ENCODE data around the gene MRM3. TPM values are rescaled to one million over a fixed set of nuclear protein-coding genes. Genes with fewer than 3 reads are reported as not detected.

MRM3 gene
- total RNA-seq, 4 donors from 2014 or later = 14.6 to 22.9 (median 16.9) TPM

DNA sequence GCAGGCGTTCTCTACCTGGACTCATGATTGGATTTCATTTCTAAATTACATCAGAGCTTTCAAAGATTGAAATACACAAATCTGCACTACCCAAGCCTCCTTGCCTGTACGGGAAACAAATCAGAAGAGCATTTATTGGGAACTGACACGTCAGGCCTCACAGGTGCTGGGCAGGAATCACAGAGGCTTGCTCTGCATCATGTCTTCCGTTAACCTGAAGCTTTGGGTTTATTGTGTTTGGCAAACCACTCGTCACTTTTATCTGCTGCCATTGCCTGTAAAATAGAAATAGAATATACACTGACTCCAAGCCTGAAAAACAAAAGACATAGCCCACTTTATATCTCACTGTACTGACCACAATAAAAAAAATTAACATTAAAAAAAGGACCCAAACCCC is 22.2 kb upstream of the MRM3 start:
- WGBS, 2 donors = 94% methylated on average over 5 of the region's 5 CpGs
- Histone ChIP-seq H3K27me3 (no peaks in the 10 kb centered on the region), H3K4me3 (replicated peaks in 1 of 3) (no peak overlapping the region), H3K9me3 (no peaks in the 10 kb centered on the region), H3K36me3 (peaks cover 7 to 10% of the 10 kb centered on the region in 2 donors), H3K4me1 (no peaks in the 10 kb centered on the region), H3K27ac (no peak overlapping the region)
- TF ChIP-seq POLR2A (IDR thresholded peaks at IDR 0.05) = no peak
- TF ChIP-seq, protein P1, sequence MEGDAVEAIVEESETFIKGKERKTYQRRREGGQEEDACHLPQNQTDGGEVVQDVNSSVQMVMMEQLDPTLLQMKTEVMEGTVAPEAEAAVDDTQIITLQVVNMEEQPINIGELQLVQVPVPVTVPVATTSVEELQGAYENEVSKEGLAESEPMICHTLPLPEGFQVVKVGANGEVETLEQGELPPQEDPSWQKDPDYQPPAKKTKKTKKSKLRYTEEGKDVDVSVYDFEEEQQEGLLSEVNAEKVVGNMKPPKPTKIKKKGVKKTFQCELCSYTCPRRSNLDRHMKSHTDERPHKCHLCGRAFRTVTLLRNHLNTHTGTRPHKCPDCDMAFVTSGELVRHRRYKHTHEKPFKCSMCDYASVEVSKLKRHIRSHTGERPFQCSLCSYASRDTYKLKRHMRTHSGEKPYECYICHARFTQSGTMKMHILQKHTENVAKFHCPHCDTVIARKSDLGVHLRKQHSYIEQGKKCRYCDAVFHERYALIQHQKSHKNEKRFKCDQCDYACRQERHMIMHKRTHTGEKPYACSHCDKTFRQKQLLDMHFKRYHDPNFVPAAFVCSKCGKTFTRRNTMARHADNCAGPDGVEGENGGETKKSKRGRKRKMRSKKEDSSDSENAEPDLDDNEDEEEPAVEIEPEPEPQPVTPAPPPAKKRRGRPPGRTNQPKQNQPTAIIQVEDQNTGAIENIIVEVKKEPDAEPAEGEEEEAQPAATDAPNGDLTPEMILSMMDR (IDR thresholded peaks at IDR 0.05) = no peak
- no peak for DNase-seq
- intact Hi-C loops (cut with DNase I) = no loop called here

DNA sequence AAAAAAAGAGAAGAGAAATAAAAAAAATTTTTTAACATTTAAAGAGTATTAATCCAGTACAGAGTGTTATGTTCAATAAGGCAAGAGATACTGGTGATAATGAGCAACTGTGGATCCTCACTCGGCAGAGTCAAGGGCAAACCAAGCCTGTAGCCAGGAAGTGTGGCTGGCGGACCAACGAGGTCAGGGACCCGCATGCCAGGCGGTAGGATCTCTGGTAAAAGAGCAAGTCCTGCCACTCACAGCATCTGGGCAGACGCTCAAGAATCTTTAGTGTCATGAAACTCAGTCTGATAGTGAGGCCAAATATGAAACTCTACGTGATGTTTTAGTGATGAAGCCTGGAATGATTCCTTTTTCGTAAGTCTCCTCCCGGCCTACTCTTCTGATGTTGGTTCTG is 21.8 kb upstream of the MRM3 start:
- intact Hi-C loops (cut with DNase I) = no loop called here
- H3K27me3 ChIP-seq = no peaks in the 10 kb centered on the region
- H3K9me3 ChIP-seq = no peaks in the 10 kb centered on the region
- no peak for DNase-seq
- H3K4me1 ChIP-seq = no peaks in the 10 kb centered on the region
- 87 to 92% methylated on average over 9 of the region's 9 CpGs for WGBS, 2 donors
- no peak overlapping the region for H3K4me3 ChIP-seq (replicated peaks in 1 of 3)
- TF ChIP-seq, protein P1 (IDR thresholded peaks at IDR 0.05) = no peak
- TF ChIP-seq POLR2A (IDR thresholded peaks at IDR 0.05) = no peak
- peaks cover 7 to 14% of the 10 kb centered on the region in 2 donors for H3K36me3 ChIP-seq
- no peak overlapping the region for H3K27ac ChIP-seq

DNA sequence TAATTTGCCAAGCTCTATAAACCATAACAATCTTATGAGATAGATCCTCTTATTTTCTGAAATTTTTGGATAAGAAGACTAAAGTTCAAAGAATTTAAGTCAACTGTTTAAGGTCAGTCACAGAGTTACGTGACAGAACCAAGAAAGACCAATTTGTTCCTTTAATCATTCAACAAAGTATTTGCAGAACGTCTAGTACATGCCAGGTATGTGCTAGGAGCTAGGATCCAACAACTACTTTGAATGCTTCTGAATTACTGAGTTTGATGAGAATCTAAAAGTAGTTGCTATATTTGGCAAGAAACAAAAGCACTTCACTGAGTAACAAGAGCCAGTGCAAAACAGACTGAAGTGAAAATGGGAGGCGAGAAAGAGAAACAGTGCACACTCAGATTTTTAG is 15.1 kb upstream of the MRM3 start:
- no peak for DNase-seq
- intact Hi-C loops (cut with DNase I) = no loop called here
- Histone ChIP-seq H3K4me1 (no peaks in the 10 kb centered on the region), H3K36me3 (peaks cover 39 to 40% of the 10 kb centered on the region in 2 donors), H3K4me3 (replicated peaks in 1 of 3) (no peak overlapping the region), H3K9me3 (no peaks in the 10 kb centered on the region), H3K27ac (no peak overlapping the region), H3K27me3 (no peaks in the 10 kb centered on the region)
- TF ChIP-seq, protein P1 (IDR thresholded peaks at IDR 0.05) = no peak
- TF ChIP-seq POLR2A (IDR thresholded peaks at IDR 0.05) = no peak
- WGBS, 2 donors = 78 to 84% methylated on average over 3 of the region's 3 CpGs

DNA sequence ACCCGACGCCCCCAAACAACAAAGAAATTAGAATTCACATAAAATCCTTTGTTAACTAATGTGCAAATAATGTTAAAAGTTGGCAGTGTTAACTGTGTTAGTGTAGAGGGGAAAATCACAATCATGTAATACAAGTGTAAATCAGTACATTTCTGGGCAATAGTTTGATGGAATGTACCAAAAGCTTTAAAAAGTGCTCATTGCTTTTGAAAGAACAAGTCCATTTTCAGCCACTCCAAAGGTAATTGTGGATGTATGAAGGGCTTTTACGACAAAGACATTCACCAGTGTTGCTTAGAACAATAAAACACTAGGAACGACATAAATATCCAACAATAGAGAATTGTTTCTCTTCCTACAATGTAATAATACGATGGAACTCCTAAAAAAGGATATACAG is 9.1 kb upstream of the MRM3 start:
- no peak overlapping the region for H3K4me3 ChIP-seq (replicated peaks in 1 of 3)
- H3K27ac ChIP-seq = no peak overlapping the region
- no peaks in the 10 kb centered on the region for H3K27me3 ChIP-seq
- H3K4me1 ChIP-seq = no peaks in the 10 kb centered on the region
- H3K36me3 ChIP-seq = peaks cover 51 to 67% of the 10 kb centered on the region in 2 donors
- 88 to 91% methylated on average over 5 of the region's 5 CpGs for WGBS, 2 donors
- no peak for DNase-seq
- intact Hi-C loops (cut with DNase I) = no loop called here
- no peaks in the 10 kb centered on the region for H3K9me3 ChIP-seq
- no peak for TF ChIP-seq POLR2A (IDR thresholded peaks at IDR 0.05)
- TF ChIP-seq, protein P1 (IDR thresholded peaks at IDR 0.05) = no peak

DNA sequence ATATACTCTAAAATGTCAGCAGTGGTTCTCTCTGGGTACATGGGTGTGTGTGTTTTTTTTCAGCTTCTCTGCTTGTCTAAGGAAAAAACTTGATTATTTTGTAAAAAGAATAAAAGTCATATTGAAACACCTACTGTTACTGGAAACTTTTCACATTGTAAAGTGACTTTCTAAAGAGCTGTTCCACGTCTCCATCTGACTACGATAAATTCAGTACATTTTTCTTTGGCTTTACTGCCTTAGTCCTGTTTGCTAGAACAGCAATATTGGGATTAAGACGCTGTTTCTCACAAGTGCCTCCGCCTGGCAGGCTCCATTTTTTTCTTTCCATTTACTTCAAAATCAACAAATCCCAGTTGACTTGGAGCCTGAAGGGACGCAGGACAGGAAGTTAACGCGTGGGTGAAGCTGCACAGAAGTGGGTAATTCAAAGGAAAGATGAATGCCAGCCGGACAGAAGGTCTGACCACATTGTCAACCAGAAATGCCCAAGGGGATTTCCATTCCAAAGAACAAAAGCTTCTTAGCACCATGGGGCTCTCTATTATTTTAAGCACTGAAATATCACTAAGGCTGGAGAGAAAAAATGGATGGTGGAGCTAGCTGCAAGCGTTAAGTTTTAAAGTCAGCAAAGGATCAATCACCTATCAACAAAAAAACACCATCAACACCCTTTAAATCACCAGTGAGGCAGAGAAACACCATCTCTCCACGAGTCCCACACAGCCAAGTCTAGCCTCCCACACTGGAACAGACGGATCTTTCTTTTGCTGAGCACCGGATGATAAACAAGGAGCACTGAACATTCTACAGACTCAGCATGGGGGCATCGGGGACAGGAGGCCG is 8.5 kb upstream of the MRM3 start:
- no peak for DNase-seq
- TF ChIP-seq, protein P1 (IDR thresholded peaks at IDR 0.05) = no peak
- TF ChIP-seq POLR2A (IDR thresholded peaks at IDR 0.05) = no peak
- intact Hi-C loops (cut with DNase I) = no loop called here
- Histone ChIP-seq H3K27me3 (no peaks in the 10 kb centered on the region), H3K4me3 (replicated peaks in 1 of 3) (no peak overlapping the region), H3K9me3 (no peaks in the 10 kb centered on the region), H3K27ac (no peak overlapping the region), H3K4me1 (no peaks in the 10 kb centered on the region), H3K36me3 (peaks cover 57 to 70% of the 10 kb centered on the region in 2 donors)
- 76 to 85% methylated on average over 14 of the region's 14 CpGs for WGBS, 2 donors

Measured in thyroid gland (tissue), 4 donors.